Neural cell (in vitro differentiated cells): Measurements from ENCODE around the gene PRKCQ. TPM values are rescaled to one million over a fixed set of nuclear protein-coding genes. Genes with fewer than 3 reads are reported as not detected.

Experiments
- H2AFZ ChIP-seq: fragments of 200-600, 300-800 bp; sonication (generic), shearing (Covaris generic); 2 replicates; pipeline ENCODE4 v1.6.0; 2014; ENCODE audit warnings: low read depth, mild to moderate bottlenecking, antibody characterized with exemption, low read length, moderate library complexity
- H3F3A ChIP-seq: fragments of 200-600 bp; shearing (Covaris generic); 2 replicates; pipeline ENCODE4 v1.6.1; 2016; ENCODE audit warnings: mild to moderate bottlenecking, moderate library complexity, mixed read lengths, antibody characterized with exemption, low read length; ENCODE audit not compliant: insufficient read depth, poor library complexity, severe bottlenecking
- H3K27ac ChIP-seq: fragments of 200-600, 300-800 bp; sonication (generic), shearing (Covaris generic); 2 replicates; pipeline ENCODE4 v1.5.1; 2014; ENCODE audit warnings: mild to moderate bottlenecking, low read length, moderate library complexity
- H3K27me3 ChIP-seq: fragments of 300-800, 200-600 bp; sonication (generic), shearing (Covaris generic); 2 replicates; pipeline ENCODE4 v1.6.0; 2014; ENCODE audit warnings: mild to moderate bottlenecking, low read depth, low read length, moderate library complexity; ENCODE audit not compliant: insufficient read depth
- H3K36me3 ChIP-seq: fragments of 300-800, 200-600 bp; sonication (generic), shearing (Covaris generic); 2 replicates; pipeline ENCODE4 v1.5.1; 2014; ENCODE audit warnings: mild to moderate bottlenecking, antibody characterized with exemption, low read length, moderate library complexity; ENCODE audit not compliant: insufficient read depth
- H3K4me2 ChIP-seq: fragments of 300-800, 200-600 bp; sonication (generic), shearing (Covaris generic); 2 replicates; pipeline ENCODE4 v1.6.0; 2014; ENCODE audit warnings: mild to moderate bottlenecking, low read length
- H3K4me3 ChIP-seq: fragments of 300-800, 200-600 bp; sonication (generic), shearing (Covaris generic); 2 replicates; pipeline ENCODE4 v1.5.1; 2014; ENCODE audit warnings: mild to moderate bottlenecking, low read length, moderate library complexity
- H3K79me2 ChIP-seq: fragments of 200-600 bp; shearing (Covaris generic); replicated peaks from 2 replicates; pipeline ENCODE4 v1.6.0; 2014; ENCODE audit warnings: mild to moderate bottlenecking, low read length, moderate library complexity; ENCODE audit not compliant: insufficient read depth
- H3K9ac ChIP-seq: fragments of 300-800, 200-600 bp; sonication (generic), shearing (Covaris generic); 2 replicates; pipeline ENCODE4 v1.6.1; 2016; ENCODE audit warnings: mild to moderate bottlenecking, low read length, mixed read lengths
- H3K9me2 ChIP-seq: fragments of 200-600 bp; shearing (Covaris generic); 2 replicates; pipeline ENCODE4 v1.6.1; 2016; ENCODE audit warnings: mild to moderate bottlenecking, low read length, mixed read lengths; ENCODE audit not compliant: insufficient read depth
- H3K9me3 ChIP-seq: fragments of 200-600, 300-800 bp; sonication (generic), shearing (Covaris generic); 2 replicates; pipeline ENCODE4 v1.6.1; 2016; ENCODE audit warnings: mild to moderate bottlenecking, mixed run types, low read length, moderate library complexity, mixed read lengths
- H4K20me1 ChIP-seq: fragments of 200-600 bp; shearing (Covaris generic); 2 replicates; pipeline ENCODE4 v1.6.1; 2016; ENCODE audit warnings: mild to moderate bottlenecking, mixed run types; ENCODE audit not compliant: insufficient read depth
- CTCF ChIP-seq: fragments of 450-650 bp; IDR thresholded peaks from 2 replicates; pipeline ENCODE4 v1.5.1; 2014; ENCODE audit warnings: antibody characterized with exemption, mild to moderate bottlenecking, moderate library complexity; ENCODE audit not compliant: poor library complexity, severe bottlenecking
- EP300 ChIP-seq: fragments of 450-650 bp; conservative IDR thresholded peaks from 2 replicates; pipeline ENCODE4 v1.6.1; 2014; ENCODE audit warnings: antibody characterized with exemption, mild to moderate bottlenecking, moderate library complexity; ENCODE audit not compliant: poor library complexity, severe bottlenecking
- EZH2 ChIP-seq: fragments of 200-600, 300-800 bp; shearing (Covaris generic), sonication (generic); IDR thresholded peaks from 2 replicates; pipeline ENCODE4 v1.6.1; 2014; ENCODE audit warnings: antibody characterized with exemption, low read length, borderline replicate concordance, mild to moderate bottlenecking; ENCODE audit not compliant: insufficient read depth, poor library complexity, severe bottlenecking
- MXI1 ChIP-seq: fragments of 450-650 bp; conservative IDR thresholded peaks from 2 replicates; pipeline ENCODE4 v1.6.1; 2014; ENCODE audit warnings: antibody characterized with exemption, mild to moderate bottlenecking; ENCODE audit not compliant: poor library complexity, severe bottlenecking
- POLR2AphosphoS5 ChIP-seq: IDR thresholded peaks from 2 replicates; pipeline ENCODE4 v1.6.1; 2012
- RAD21 ChIP-seq: fragments of 450-650 bp; conservative IDR thresholded peaks from 2 replicates; pipeline ENCODE4 v1.6.1; 2014; ENCODE audit warnings: antibody characterized with exemption, mild to moderate bottlenecking, moderate library complexity
- REST ChIP-seq: IDR thresholded peaks from 2 replicates; pipeline ENCODE4 v1.6.1; 2012; ENCODE audit warnings: borderline replicate concordance
- SMC3 ChIP-seq: fragments of 450-650 bp; conservative IDR thresholded peaks from 2 replicates; pipeline ENCODE4 v1.6.1; 2014; ENCODE audit warnings: antibody characterized with exemption, mild to moderate bottlenecking, moderate library complexity; ENCODE audit not compliant: poor library complexity
- TAF1 ChIP-seq: IDR thresholded peaks from 2 replicates; pipeline ENCODE4 v1.6.1; 2012; ENCODE audit warnings: low read depth
- polyA plus RNA-seq: library from polyadenylated mRNA; depleted of rRNA; stranded (reverse); fragments of >200 nt; gene quantifications from 2 replicates; pipeline ENCODE4 v1.2.3, GENCODE V29; 2014

The PRKCQ gene
- polyA plus RNA-seq, 1 donor from 2014 or later = 0.61 TPM

- Histone ChIP-seq H3K27ac (no peak overlapping the region), H3K36me3 (no peaks in the 10 kb centered on the region), H3K27me3 (no peaks in the 10 kb centered on the region), H3K4me3 (no peak overlapping the region), H3K9me2 (no peaks in the 10 kb centered on the region), H3K9ac (no peak overlapping the region), H4K20me1 (no peaks in the 10 kb centered on the region), H3K9me3 (no peaks in the 10 kb centered on the region), H2AFZ (no peak overlapping the region), H3F3A (no peaks in the 10 kb centered on the region), H3K4me2 (no peak overlapping the region), H3K79me2 (no peaks in the 10 kb centered on the region)
- TF ChIP-seq RAD21 (no peak), SMC3 (no peak), CTCF (peak; percentile 20), EZH2 (no peak), EP300 (no peak), MXI1 (no peak)
Measured at GRCh38 chr10:6406220-6407033, 173.6 kb downstream of the PRKCQ start.

GRCh38 chr10:6405713-6406112 is 174.4 kb downstream of the PRKCQ start:
- H3K4me2 ChIP-seq = no peak overlapping the region
- no peaks in the 10 kb centered on the region for H3K79me2 ChIP-seq
- no peaks in the 10 kb centered on the region for H4K20me1 ChIP-seq
- no peak overlapping the region for H3K9ac ChIP-seq
- H3F3A ChIP-seq = no peaks in the 10 kb centered on the region
- H3K9me3 ChIP-seq = no peaks in the 10 kb centered on the region
- no peak overlapping the region for H3K27ac ChIP-seq
- H3K36me3 ChIP-seq = no peaks in the 10 kb centered on the region
- H3K9me2 ChIP-seq = no peaks in the 10 kb centered on the region
- TF ChIP-seq EZH2 = no peak
- no peak for TF ChIP-seq SMC3
- TF ChIP-seq TAF1 = no peak
- TF ChIP-seq CTCF = no peak
- no peak for TF ChIP-seq MXI1
- TF ChIP-seq REST = no peak
- TF ChIP-seq POLR2AphosphoS5 = no peak
- no peak for TF ChIP-seq EP300
- no peak for TF ChIP-seq RAD21
- H3K27me3 ChIP-seq = no peaks in the 10 kb centered on the region
- H3K4me3 ChIP-seq = no peak overlapping the region
- H2AFZ ChIP-seq = no peak overlapping the region
